NK-92 (cell line): ENCODE measurements around the gene CNN2.

Source experiments
- DNase-seq: peaks from one replicate; lab custom pipeline; 2025; ENCODE audit not compliant: unreplicated experiment; lab: John Stamatoyannopoulos, UW

Gene CNN2

GRCh38 chr19:1025960-1026782 is at the start of gene CNN2:
Gene CNN2 (plus strand): TSS chr19:1026608. CDS start chr19:1026662, 54 bp downstream.
- no peak for DNase-seq

GRCh38 chr19:977058-977464 is 49.3 kb upstream of the CNN2 start:
- no peak for DNase-seq

- no peak for DNase-seq
Observed at GRCh38 chr19:979318-979741, 47.1 kb upstream of the CNN2 start.

DNA sequence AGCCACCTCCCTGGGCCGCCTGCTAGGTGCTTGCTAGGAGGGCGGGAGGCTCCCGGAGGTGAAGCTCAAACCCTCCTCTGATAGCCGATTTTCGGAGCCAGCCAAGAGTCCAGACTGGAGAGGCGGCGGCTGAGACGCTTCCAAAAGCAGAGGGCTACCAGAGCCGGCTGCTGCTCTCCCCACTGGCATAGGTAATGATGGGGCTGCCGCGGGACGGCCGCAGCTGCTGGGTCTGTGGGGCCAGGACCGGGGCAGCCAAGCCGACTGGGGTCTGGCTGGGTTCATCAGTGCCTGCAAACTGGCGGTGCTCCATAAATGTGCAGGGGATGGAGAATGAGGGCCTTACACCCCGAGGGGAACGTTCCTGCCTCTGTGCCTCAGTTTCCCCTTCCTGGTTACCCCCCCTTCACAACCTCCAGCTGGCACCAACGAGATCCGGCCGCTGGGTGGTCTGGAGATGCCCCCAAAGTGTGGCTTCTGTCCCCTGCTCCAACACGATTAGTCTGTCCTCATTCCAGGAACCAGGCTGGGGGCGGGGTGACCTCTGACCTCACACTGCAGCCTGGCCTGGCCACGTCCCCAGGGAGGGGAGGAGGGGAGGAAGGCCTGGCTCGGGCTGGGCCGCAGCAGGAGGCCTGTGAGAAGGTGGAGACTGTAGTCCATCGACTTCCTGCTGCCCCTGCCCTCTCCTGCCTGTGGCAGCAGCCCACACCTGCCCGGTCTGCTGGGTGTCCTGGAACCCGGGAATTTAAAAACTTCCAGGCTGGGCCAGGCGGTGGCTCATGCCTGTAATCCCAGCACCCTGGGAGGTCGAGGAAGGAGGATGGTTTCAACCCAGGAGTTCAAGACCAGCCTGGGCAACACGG is 46.0 kb upstream of the CNN2 start:
- DNase-seq, result no peak

DNA sequence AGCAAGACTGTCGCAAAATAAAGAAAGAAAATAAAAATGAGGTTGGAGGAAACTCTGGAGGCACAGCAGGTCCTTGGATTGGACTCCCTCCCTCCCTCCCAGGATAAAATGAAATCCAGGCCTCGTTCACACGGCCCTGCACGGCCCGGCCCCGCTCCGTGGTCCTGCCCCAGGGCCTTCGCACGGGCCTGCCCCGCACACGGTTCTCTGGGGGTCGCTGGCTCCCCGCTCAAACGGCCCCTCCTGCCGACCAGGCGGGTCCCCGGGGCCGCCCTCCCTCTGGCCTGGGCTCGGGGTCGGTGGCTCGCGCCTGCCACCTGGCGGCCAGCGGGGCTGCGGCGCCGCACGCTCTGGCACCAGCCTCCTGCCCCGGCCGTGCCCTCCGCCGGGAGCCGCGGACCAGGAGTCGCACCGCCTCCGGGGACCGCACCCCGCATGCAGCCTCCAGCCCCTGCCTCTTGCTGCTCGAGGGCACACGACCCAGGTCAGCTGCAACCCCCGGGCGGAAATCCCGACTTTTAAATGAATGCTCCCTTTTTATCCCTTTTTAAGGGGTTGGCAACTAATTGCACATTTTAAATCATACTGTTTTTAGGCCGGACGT is 43.7 kb upstream of the CNN2 start:
- no peak for DNase-seq

DNA sequence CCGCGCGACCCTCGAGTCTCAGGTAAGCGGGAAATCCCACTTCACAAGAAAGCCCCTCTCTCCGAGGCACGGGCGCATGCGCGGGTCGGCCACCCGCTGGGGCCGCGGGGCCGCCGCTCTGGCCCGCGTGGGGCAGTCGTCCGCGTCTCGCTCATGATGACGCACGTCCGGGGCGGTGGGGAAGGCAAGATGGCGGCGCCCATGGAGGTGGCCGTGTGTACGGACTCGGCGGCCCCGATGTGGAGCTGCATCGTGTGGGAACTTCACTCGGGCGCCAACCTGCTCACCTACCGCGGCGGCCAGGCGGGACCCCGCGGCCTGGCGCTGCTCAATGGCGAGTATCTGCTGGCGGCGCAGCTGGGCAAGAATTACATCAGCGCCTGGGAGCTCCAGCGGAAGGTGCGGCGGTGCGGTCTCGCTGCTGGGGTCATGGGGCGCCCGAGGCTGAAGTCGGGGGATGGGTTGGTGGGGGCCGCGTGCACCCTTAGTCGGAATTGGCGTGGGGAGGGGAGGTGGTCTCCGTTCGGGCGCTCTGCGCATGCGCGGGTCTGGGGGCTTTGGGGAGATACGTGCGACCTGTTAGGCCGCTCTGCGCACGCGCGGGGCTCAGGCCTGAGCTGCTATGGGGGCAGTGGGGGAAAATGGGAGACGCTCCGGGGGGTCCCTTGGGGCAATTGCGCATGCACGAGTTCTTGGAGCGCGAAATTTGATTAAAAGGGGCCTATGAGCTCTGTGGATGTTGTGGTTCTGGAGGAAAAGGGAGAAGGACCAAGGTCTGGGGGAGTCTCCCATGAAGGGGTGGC is 42.0 kb upstream of the CNN2 start, which contains the start of gene WDR18:
WDR18 (plus strand) TSS at position 181 of the 803 bp plus-strand sequence; CDS start at position 190, 9 bp downstream.
- DNase-seq, result no peak

GRCh38 chr19:986083-986482 is 40.3 kb upstream of the CNN2 start:
- no peak for DNase-seq

DNA sequence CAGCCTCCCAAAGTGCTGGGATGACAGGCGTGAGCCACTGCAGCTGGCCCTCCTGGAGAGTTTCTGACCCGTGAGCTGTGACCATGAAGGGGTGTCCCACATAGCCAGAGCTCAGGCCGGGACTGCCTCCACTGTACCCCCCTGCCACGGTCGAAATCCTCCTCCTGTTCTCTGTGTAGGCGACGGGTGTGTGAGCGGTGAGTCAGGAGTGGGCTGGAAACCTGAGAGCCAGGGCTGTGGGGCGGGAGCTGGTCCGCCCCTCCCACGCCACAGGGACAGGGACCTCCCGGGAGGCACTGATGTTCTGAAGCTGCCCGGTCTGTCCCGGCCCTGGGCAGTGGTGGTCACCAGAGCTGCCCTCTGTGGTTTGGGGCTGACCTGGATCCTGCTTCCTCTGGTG is 38.3 kb upstream of the CNN2 start:
- DNase-seq, result no peak

GRCh38 chr19:988510-988909 is 37.9 kb upstream of the CNN2 start:
- no peak for DNase-seq

GRCh38 chr19:989381-990081 is 36.9 kb upstream of the CNN2 start:
- DNase-seq, result no peak

DNA sequence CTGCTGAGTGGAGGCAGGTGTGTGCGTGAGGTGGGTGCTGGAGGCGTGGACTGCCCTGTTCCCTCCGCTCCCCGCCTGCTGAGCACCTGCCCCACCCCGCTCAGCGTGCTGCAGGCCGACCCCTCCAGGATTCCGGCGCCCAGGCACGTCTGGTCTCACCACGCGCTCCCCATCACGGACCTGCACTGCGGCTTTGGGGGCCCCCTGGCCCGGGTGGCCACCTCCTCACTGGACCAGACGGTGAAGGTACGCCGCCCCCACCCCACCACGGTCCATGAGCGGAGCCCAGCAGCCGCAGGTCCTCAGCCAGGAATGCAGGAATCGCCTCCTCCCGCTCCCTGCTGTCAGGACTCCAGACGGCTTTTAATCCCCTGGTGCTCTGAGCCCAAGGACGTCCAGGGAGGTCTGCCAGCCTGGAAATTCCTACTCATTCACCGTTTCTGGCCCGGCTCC is 36.3 kb upstream of the CNN2 start:
- DNase-seq, result no peak

DNA sequence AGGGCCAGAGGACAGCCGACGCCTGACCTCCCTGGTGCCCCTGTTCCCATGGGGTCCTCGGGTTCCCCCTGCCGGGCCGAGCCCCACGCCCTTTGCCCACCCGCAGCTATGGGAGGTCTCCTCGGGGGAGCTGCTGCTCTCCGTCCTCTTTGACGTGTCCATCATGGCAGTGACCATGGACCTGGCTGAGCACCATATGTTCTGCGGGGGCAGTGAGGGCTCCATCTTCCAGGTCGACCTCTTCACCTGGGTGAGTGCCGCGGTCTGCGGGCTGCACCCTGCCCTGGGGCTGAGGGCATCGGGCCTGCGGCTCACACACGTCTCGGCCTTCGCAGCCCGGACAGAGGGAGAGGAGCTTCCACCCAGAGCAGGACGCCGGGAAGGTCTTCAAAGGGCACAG is 35.7 kb upstream of the CNN2 start:
- DNase-seq, result no peak

DNA sequence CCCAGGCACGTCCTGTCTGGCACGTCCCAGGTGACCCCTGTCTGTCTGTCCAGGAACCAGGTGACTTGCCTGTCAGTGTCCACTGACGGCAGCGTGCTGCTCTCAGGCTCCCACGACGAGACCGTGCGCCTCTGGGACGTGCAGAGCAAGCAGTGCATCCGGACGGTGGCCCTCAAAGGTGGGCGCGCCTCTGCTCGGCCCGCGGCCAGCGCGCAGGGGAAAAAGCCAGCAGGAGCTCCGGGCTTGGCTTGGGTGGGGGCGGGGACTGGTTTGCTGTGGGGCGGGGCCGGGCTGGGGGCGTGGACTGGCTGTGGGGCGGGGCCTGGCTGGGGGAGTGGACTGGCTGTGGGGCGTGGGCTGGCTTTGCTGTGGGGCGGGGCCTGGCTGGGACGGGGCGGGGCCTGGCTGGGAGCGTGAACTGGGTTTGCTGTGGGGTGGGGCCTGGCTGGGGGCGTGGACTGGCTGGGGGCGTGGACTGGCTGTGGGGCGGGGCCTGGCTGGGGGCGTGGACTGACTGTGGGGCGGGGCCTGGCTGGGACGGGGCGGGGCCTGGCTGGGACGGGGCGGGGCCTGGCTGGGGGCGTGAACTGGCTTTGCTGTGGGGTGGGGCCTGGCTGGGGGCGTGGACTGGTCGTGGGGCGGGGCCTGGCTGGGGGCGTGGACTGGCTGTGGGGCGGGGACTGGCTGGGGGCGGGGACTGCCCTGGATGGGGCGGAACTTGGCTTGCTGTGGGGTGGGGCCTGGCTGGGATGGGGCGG is 35.1 kb upstream of the CNN2 start:
- no peak for DNase-seq

- DNase-seq, result no peak
Observed at GRCh38 chr19:991932-992669, 34.3 kb upstream of the CNN2 start.

DNA sequence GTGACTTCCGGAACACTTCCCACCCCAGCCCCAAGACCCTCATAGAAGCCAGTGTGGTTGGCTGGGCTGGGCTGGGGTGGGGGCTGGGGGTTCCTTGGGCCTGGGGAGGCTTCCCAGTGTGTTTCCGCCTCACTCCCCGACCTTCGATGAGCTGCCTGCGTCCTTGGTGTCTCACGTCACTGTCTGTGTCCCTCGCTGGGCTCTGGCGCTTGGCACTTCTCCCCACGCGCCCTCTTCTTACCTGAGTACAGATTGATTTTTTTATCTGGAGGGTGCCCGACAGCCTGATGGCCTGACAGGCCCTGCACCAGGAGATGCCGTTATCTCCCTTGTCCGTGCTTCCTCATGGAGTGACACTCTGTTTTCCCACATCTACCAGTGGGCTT is 33.7 kb upstream of the CNN2 start:
- no peak for DNase-seq

DNA sequence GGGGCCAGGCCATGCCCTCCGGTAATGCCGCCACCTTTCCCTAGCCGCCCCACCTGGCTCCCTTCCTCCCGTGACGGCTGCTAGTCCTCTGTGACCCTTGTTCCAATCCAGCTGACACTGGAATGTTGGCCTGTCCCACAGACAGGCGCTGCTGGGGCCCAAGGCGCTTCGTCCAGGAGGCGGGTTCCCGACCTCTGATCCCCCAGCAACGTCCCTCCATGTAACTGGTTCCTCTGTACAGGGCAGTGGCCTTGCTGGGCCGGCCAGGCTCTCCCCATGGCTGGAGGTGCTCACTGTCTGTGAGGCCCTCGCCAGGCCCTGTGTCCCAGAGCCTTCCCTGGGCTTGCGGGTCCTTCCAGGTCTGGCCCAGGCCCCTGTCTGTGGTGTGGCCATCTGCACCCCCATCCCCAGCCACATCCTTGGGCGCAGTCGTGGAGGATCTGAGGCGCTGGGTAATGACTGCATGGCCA is 33.0 kb upstream of the CNN2 start:
- DNase-seq, result no peak

DNA sequence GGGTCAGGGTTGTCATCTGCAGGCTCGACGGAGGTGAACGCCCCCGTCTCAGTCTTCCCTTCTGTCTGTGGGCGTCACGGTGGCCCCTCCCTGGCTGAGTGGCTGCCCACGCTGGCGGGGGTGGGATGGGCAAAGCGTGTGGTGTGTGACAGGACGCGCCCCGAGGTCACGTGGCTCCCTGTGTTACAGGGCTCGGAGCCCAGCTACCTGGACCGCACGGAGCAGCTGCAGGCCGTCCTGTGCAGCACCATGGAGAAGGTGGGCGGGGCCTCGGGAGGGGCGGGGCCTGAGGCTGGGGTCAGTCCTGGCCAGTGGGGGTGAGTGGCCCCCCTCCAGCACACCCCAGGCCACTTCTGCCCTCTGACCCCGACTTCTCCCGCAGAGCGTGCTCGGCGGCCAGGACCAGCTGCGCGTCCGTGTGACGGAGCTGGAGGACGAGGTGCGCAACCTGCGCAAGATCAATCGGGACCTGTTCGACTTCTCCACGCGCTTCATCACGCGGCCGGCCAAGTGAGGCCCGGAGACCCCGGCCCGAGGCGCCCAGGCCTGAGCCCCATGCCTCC is 32.5 kb upstream of the CNN2 start:
- no peak for DNase-seq

GRCh38 chr19:994516-994915 is 31.9 kb upstream of the CNN2 start:
- no peak for DNase-seq
